Ecto neural progenitor cell (in vitro differentiated cells): ENCODE measurements around the gene VMAC.
A peak's percentile ranks its signal among the peaks of the same experiment; 100 is the strongest.
"Not testable (repeated sequence)": the region's sequence is repeated elsewhere in the genome, so short reads cannot be mapped to it uniquely, and the experiment has no call there.

Source experiments
- DNase-seq: peaks from one replicate; pipeline ENCODE4 v3.0.0-alpha.2; 2018; ENCODE audit warnings: low spot score

The VMAC gene

DNA sequence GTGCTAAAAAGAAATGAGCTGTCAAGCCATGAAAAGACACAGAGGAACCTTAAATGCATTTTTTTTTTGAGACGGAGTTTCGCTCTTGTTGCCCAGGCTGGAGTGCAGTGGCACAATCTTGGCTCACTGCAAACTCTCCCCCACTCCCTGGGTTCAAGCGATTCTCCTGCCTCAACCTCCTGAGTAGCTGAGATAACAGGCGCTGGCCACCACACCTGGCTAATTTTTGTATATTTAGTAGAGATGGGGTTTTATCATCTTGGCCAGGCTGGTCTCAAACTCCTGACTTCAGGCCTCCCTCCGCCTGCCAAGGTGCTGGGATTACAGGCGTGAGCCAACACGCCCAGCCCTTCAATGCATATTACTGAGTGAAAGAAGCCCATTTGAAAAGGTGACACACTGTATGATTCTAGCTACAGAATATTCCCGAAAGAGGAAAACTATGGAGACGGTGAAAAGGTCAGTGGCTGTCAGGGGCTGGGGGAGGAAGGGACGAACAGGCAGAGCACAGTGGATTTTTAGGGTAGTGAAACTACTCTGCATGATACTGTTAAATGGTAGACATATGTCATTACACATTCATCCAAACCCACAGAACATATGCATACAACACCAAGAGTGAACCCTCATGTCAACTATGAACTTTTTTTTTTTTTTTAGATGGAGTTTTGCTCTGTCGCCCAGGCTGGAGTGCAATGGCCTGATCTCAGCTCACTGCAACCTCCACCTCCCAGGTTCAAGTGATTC, 20.4 kb upstream of the VMAC start:
- DNase-seq: not testable (repeated sequence)

DNA sequence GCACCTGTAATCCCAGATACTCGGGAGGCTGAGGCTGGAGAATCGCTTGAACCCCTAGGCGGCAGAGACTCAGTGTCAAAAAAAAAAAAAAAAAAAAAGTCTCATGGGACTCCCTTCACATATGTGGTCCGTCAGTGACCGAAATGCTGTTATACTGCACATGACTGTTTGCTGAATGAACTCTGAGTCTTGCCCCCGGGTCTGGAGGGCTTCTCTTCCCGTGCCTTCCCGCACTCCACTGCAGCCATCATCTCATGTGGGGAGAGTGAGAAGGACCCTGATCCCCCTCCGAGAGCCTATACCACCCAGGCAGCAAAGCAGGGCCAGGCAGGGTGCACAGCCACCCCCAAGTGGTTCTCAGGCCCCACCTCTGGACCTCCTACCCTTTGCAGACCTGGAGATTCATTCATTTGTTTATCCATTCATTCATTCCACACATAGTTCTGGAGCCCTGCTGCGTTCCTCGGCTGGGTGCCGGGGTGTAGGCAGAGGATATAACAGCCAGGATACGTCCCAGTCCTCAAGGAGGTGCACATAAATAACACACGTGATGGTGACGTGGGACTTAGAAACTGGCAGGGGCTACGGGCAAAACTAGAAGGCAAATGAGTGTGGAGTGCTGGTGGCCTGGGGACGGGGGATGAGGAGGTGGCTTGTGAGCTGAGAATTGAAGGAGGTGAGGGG, 15.2 kb upstream of the VMAC start:
- DNase-seq: no peak

DNA sequence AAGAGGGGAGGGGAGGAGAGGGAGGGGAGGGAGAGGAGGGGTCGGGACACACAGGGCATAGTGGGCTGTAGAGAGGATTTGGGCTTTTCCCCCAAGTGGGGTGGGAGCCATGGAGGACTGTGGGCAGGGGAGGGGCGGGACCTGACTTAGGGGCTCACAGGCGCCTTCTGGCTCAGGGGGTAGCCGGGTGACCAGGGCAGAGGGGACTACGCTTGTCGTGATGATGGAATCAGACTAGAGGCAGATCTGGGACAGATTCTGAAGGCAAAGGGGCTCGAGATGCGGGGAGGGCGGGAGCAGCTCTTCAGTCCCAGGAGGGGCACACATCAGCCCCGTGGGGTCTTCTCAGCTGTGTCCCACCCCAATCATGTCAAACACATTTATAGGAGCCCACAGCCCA, 14.6 kb upstream of the VMAC start:
- peak; percentile 47 for DNase-seq

DNA sequence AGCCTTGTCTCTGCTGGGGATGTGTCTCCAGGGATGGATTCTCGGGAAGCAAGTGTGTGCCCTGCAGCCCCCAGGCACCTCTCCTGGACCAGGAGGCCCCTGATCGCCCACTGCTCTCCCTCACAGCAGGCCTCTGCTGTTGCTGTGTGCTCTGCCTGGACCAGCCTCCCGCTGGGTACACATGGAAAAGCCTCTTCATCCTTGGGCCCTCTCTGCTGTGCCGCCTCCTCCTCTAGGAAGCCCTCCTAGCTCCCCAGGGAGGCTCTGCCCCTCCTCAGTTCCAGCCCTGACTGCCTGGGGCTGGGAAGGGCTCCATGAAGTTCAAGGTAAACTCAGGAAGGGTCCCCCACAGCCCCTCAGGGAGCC, 13.1 kb upstream of the VMAC start:
- DNase-seq: peak; percentile 46

DNA sequence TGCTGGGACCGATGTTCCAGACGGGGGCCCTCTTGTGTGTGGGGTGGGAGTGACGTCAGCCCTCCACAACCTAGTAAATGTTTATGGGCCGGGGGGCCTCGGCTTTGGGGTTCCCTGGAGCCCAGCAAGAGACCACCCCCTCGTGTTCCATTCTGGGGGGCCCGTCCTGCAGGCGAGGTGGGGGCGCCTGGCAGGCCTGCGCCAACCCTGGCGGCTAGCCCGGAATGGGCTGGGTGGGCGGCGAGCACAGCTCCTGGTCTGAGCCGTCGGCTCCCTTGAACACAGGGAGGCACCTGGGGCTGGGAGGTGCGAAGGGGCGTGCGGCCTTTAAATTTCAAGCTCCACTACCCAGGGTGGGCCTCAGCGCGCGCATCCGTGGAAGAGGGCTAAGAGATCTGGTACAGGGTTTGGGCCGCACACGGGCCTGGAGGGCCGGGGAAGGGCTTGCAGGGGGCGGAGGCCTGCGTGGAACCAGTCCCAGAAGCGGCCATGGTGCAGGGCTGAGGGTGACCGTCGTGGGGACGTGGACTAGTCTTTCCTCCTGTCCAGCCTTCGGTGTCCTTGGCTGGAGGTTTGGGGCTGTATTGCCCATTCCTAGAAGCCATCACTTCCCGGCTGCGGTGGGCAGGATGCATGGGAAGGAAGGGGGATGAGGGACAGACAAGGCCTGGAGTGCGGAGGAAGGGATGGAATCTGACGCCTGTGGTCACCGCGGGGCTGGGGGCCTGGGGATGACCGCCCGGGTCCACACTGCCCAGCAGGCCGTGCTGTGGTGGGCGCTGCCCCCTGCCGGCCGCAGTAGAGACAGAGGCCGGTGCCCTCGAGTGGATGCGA, 12.5 kb upstream of the VMAC start:
- DNase-seq: peak; percentile 80

DNA sequence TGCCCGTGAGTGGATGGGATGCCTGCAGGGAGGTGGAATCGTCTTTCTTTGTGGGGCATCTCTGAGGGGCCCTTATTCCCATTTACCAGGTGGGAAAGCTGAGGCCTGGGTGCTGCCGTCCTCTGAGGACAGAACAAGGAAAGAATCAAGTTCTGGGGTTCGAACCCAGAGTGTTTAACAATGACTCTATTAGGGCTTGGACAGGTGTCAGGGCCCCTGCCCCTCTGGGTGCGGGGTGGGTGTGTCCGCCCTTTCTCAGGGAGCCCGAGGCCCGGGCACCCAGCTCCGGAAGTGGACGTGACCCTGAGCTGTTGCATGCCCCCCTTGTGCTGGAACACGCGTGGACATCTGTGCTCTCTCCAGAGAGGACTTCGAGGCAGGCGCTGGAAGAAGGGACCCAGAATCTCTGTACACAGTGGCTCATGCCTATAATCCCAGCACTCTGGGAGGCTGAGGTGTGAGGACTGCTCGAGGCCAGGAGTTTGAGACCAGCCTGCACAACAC, 11.8 kb upstream of the VMAC start:
- DNase-seq: no peak

DNA sequence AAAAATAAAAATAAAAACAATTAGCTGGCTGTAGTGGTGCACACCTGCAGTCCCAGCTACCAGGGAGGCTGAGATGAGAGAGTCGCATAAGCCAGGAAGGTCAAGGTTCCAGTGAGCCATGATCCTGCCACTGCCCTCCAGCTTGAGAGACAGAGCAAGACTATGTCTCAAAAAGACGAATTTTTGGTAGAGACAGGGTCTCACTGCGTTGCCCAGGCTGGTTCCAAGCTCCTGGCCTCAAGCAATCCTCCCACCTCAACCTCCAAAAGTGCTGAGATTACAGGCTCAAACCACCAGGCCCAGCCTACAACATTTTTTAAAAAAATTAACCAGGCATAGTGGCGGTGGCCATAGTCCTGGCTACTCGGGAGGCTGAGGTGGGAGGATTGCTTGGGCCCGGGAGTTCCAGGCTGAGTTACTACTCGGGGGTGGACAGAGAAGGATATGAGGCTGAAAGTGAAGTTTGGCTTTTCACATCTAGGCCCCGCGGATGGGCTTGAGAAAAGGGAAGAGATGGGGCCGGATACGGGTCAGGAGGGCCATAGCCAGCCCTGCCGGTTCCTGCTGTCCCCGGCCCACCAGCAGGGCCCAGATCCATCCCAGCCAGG, 11.3 kb upstream of the VMAC start:
- no peak for DNase-seq

DNA sequence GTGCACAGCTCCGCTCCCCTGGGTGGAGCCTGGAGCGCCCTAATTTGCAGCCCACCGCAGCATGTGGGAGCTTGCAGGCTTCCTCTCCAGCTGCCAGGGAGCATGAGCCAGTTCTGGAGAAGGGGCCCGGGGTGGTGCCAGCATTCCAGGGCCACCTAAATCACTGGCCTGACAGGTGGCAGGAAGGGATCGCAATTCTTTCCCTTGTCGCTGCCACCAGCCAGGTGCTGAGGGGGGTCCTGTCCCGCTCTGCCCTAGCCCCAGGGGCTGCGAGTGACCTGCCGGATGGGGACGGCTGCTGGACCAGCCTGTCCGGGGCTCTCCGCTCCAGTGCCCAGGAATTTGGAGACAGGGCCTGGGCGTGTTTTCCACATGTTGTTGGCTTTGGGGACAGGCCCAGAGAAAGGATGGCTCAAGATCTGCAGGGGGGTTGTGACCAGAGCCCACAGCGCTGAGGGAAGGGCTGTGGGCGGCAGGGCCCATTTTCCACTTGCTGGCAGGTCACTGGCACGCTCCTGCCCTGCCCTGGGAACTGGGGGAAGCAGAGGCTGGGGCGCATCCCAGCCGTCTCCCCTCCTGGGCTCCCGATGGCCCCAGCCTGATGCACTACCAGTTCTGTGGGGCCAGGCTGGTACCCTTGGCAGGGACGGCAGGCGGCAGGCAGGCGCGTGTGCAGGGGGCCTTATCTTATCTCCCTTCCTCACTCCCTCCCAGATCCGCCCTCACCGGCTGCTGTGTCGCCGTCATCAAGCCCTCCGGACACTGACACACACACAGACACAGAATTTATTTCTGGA, 10.6 kb upstream of the VMAC start:
- DNase-seq: no peak

DNA sequence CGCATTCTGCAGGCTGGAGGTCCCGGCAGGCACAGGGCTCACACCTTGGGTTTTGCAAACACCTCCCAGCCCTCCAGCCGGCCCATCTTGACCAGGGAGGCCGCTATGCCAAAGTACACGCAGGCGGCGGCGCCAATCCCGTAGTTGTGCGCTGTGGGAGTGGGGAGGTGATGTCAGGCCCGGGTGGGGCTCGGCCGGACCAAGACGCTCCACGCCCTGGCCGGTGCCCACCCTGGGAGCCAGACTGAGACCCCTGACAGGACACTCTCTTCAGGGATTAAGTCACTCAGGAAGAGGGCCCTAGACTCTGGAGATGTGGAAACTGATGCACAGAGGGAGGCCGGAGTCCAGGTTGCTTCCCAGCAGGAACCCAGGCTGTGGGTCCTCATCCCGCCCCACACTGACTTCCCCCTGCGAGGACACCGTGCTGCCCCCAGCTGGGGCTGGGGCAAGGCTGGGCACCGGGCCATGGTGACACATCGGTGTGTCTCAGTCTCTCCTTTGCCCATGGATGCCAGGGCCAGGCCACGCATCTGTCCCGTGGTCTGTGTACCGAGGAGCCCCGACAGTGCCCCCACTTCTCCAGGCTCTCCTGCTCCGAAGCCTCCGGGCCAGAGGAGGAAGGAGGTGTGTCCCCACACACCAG, 9.8 kb upstream of the VMAC start:
- no peak for DNase-seq

DNA sequence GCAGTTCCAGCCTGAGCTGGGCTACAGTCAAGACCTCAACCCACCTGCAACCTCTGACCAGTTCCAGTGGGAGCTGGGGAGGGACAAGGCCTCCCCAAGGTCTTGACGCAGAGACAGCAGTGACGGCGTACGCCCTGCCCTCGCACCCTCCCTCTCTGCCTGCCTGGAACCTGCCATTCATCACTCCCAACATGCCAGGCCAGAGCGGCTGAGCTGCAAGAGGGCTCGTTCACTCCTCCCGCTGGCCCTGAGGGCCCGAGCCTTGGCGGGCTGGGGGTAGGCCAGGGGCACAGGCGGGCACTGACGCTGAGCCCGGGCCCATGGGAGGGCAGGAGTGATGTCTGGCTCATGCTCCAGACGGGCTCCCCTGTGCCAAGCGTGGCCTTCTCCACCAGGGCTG, 9.3 kb upstream of the VMAC start:
- no peak for DNase-seq

DNA sequence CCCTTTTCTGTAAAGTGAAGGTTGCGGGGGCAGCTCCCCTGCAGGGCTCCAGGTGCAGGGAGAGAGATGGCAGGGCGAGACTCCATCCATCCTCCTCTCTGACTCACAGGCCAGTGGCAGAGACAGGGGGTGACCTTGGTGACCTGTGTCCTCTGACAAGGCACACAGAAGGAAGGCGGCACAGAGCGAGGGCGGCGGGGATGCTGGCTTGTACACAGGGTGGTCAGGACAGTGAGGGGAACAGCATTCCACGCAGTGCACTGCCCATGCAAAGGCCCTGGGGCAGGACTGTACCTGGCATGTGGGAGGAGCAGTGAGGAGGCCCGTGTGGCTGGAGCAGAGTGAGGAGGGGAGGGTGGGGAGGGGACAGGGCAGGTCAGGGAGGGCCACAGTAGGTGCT, 8.8 kb upstream of the VMAC start:
- DNase-seq: no peak

DNA sequence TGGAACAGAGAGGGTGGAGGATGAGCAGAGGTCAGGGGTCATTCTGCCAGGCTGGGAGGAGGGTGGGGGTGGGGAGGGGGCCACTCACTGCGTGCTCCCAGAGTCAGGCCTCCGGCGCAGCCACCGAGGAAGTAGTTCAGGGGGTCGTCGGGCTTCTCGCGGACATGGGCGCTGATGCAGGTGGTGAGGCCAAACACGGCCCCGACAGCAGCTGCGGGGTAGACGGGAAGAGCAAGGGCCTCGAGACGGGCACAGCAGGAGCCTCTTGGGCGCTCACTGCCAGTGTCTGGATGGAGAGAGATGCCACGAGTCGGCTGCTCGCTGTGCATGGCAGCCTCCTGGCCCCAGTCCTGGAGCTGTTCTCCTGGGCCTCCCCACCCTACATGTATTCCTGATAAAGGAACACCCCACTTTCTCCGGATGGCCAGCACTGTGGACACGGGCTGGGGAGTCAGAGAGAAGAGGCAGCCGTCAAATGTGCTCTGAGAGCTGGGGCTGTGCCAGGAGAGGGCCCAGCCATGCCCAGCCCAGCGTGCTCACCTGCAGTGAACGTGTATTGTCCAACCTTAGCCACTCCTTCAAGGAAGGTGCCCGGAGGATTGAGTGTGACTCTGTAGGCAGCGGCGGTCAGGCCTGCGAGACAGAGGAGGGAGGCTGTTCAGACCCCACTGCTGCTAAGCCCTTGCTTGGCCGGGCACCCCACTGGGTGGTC, 8.2 kb upstream of the VMAC start:
- DNase-seq: no peak

DNA sequence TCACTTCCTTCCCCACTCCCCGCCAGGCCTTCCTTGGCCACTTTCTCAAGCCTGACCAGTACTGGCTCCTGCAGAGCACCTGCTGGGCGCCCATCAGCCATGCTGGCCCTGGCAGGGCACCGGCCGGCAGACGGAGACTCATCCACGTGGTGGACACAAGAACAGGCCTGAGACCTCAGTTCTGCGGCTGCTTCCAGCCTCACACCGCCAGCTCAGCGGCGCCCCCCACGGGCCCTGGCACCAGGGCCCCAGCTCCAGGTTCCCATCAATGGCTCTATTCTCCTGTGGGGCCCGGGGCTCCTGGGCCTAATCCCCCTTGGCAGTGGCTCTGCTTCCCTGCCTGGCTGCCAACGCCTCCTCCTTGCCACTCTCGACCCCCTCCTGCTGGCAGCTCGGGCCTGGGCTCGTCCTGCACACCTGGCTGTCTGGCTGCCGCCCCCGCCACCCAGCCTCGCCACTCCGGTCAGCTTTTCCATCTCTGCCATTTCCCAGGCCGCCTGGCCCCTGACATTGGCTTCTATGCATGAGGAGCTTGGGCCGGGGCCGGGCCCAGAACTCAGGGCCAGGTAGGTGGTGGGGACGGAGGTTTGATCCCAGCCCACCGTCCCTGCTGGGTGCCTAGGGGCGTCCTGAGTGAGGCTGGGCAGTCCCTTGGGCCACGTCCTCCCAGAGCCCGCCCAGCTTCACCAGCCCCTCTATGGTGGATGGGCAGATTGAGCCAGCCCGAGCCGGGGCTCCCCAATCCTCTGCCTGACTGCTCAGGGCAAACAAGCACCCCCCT, 7.3 kb upstream of the VMAC start:
- DNase-seq: no peak

DNA sequence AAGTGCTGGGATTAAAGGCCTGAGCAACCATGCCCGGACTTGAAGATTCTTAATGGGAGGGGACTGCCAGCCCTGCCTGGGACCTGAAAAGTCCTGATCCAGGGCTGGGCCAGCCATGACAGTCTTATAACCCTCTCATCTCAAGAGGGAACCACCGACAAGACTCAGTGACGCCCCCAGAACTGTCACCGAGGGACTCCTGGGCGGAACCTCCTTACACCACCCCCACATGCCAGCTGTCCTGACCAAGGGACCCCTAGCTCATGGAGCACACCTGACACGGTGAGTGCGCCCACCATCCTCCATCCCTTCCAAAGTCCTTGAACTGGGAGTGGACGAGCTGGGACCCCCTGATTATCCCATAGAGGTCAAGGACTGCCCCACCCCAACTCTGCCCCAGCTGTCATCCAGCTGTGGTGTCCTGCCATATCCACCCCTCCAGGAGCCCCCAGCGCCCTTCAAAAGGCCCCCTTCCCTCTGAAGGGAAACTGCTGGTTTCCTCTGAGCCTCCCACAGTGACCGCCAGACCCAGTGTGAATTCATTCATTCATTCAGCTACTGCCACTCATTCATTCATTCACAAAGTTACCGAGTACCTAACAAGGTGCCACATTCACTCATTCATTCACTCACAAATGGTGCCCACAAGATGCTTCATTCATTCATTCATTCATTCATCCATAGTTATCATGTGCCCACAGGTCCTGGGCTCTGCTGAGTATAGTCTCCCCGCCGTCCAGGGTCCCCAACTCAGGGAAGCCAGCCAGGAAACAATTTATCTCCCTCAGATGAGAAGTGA, 4.7 kb upstream of the VMAC start:
- DNase-seq: no peak

DNA sequence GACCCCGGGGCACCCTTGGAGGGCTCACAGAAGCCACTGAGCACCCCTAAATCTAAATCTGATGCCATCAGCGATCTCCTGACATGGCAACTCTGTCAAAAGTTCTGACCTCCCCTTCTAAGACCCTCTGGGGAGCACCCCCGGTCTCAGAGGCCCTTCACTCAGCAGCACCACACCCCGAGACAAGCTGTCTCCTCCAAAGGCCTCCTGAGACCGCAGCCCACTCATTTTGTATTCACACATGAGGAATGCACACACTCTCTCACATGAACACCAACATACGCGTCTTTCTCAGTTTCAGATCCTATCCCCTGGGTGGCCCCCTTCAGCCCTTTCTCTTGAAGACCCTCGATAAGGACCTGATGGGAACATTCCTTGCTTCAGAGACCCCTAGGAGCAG, 3.7 kb upstream of the VMAC start:
- no peak for DNase-seq

DNA sequence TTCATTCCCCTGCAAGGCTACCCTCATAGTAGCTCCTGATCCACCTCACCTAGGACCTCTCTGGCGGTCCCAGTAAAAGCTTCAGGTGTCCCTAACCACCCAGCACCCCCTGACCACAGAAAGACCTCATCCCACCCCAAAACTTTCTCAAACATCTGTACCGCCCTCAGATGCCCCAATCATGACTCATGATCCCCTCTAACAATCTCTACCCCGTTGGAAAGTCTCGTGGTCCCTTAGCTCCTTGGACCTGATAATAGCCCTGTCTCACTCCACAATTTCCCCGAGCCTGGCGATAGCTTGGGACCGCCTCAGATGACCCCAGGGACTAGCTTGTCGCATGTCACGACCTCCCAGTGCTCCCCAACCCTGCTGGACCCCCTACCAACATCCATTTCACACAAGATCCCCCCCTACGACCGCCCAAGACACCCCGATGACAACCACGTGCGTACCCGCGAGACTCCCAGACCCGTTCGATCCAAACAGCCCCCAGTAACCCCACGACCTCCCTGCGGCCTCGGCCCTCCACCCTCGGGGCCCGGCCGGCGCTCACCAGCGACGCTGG, 1.5 kb upstream of the VMAC start:
- no peak for DNase-seq

DNA sequence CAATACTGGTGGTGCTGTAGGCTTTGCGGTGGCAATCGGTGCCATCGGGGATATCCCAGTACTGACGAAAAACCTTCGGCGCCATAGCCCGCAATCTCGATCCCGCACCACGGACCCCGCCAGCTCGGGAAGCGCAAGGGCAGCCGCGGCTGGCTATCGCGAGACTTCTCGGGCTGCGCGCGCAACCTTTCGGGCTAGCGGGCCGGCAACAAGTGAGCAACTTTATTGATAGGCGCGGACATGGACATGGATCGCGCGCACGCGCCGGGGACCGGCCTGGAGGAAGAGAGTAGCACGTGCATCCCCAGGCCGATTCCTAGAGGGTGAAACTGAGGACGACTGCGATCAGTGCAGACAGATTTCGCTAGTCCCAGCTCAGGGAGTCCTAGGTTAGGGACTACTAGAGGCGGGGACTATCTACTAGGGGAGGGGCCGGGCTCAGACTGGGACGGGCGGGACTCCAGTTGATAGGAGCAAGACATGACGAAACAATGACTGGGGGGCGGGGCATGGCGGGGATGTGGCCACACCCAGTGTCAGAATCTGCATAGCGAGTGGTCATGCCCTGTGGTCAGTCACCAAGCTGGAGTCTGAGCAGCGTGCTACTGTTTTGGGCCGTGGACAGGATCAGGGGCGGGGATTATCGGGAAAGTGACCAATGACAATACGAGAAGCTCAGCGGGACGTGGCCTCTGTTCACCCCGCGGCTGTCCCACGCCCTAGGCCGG, 884 bp upstream of the VMAC start, which contains the start of gene NDUFA11:
Gene NDUFA11 (minus strand): TSS at position 167 of the 728 bp plus-strand sequence. CDS start 82 bp downstream, at position 85.
- peak; percentile 98 for DNase-seq
